Liver (tissue), 9 donors: Measurements from ENCODE around the gene PEMT. TPM values are rescaled to one million over a fixed set of nuclear protein-coding genes. Genes with fewer than 3 reads are reported as not detected.
A peak's percentile ranks its signal among the peaks of the same experiment; 100 is the strongest.

Source experiments
- DNase-seq: peaks from one replicate; pipeline ENCODE4 v3.0.0-alpha.2; 2017; ENCODE audit warnings: low spot score
- H3K27ac ChIP-seq, 2 donors: one replicate each; pipeline ENCODE4 v1.7.0; 2013; ENCODE audit warnings: inconsistent platforms in 2 of 2, low read length in 2 of 2, control low read depth in 1 of 2, low read depth in 1 of 2, mild to moderate bottlenecking in 1 of 2
- H3K27me3 ChIP-seq, 4 donors: one replicate each; pipeline versions ENCODE4 v1.6.1 to v1.7.0; 2013; ENCODE audit warnings: low read length in 3 of 4, inconsistent platforms in 1 of 4, mild to moderate bottlenecking in 1 of 4, moderate library complexity in 1 of 4; ENCODE audit not compliant: control insufficient read depth in 4 of 4, insufficient read depth in 4 of 4
- H3K36me3 ChIP-seq, 4 donors: one replicate each; pipeline versions ENCODE4 v1.6.1 to v1.7.0; 2013; ENCODE audit warnings: low read length in 3 of 4, mild to moderate bottlenecking in 3 of 4, low read depth in 1 of 4, moderate library complexity in 1 of 4; ENCODE audit not compliant: control insufficient read depth in 4 of 4, insufficient read depth in 3 of 4
- H3K4me1 ChIP-seq, 4 donors: one replicate each; pipeline versions ENCODE4 v1.6.1 to v1.7.0; 2013; ENCODE audit warnings: low read length in 3 of 4, mild to moderate bottlenecking in 3 of 4, moderate library complexity in 1 of 4; ENCODE audit not compliant: control insufficient read depth in 4 of 4, insufficient read depth in 4 of 4
- H3K4me3 ChIP-seq, 3 donors: one replicate each; pipeline versions ENCODE4 v1.6.1 to v1.7.0; 2013; ENCODE audit warnings: low read length in 3 of 3, control low read depth in 1 of 3, low read depth in 1 of 3, mild to moderate bottlenecking in 1 of 3
- H3K9ac ChIP-seq, 2 donors: one replicate each; pipeline ENCODE4 v1.7.0; 2013; ENCODE audit warnings: low read length in 2 of 2, mild to moderate bottlenecking in 2 of 2, moderate library complexity in 2 of 2, control low read depth in 1 of 2, low read depth in 1 of 2
- H3K9me3 ChIP-seq, 4 donors: one replicate each; pipeline versions ENCODE4 v1.6.1 to v1.7.0; 2013; ENCODE audit warnings: low read length in 3 of 4; ENCODE audit not compliant: control insufficient read depth in 4 of 4
- ATF3 ChIP-seq: IDR thresholded peaks from 2 replicates; pipeline ENCODE4 v1.6.1; 2016; ENCODE audit warnings: antibody characterized with exemption
- CTCF ChIP-seq: fragments of 150-350 bp; IDR thresholded peaks from 2 replicates; pipeline ENCODE4 v1.5.1; 2017; ENCODE audit warnings: improper control_type of control experiment, low read depth, low read length; ENCODE audit not compliant: missing input control
- EGR1 ChIP-seq, 2 donors: IDR thresholded peaks; 2 replicates each; pipeline ENCODE4 v1.6.1; 2016 to 2018; ENCODE audit warnings: antibody characterized with exemption in 2 of 2, low read depth in 2 of 2
- FOXA1 ChIP-seq: IDR thresholded peaks from 2 replicates; pipeline ENCODE4 v1.6.1; 2016; ENCODE audit warnings: antibody characterized with exemption
- FOXA2 ChIP-seq: IDR thresholded peaks from 2 replicates; pipeline ENCODE4 v1.6.1; 2016; ENCODE audit warnings: antibody characterized with exemption
- GABPA ChIP-seq, 2 donors: IDR thresholded peaks in 1 of 2; conservative IDR thresholded peaks in 1 of 2; 2 replicates each; pipeline ENCODE4 v1.6.1; 2016; ENCODE audit warnings: antibody characterized with exemption in 2 of 2, mild to moderate bottlenecking in 1 of 2, moderate library complexity in 1 of 2
- HNF4A ChIP-seq, 2 donors: conservative IDR thresholded peaks; 2 replicates each; pipeline ENCODE4 v1.6.1; 2016; ENCODE audit warnings: antibody characterized with exemption in 2 of 2, mild to moderate bottlenecking in 2 of 2
- HNF4G ChIP-seq: IDR thresholded peaks from 2 replicates; pipeline ENCODE4 v1.6.1; 2016; ENCODE audit warnings: antibody characterized with exemption
- JUND ChIP-seq, 2 donors: IDR thresholded peaks; 2 replicates each; pipeline ENCODE4 v1.6.1; 2016; ENCODE audit warnings: antibody characterized with exemption in 2 of 2
- MAX ChIP-seq: IDR thresholded peaks from 2 replicates; pipeline ENCODE4 v1.6.1; 2016; ENCODE audit warnings: antibody characterized with exemption
- NR2F2 ChIP-seq: IDR thresholded peaks from 2 replicates; pipeline ENCODE4 v1.6.1; 2016; ENCODE audit warnings: antibody characterized with exemption
- RAD21 ChIP-seq, 2 donors: IDR thresholded peaks; 2 replicates each; pipeline ENCODE4 v1.6.1; 2016; ENCODE audit warnings: antibody characterized with exemption in 2 of 2, mild to moderate bottlenecking in 2 of 2
- REST ChIP-seq: IDR thresholded peaks from 2 replicates; pipeline ENCODE4 v1.6.1; 2016; ENCODE audit warnings: antibody characterized with exemption, mild to moderate bottlenecking
- RXRA ChIP-seq, 2 donors: IDR thresholded peaks; 2 replicates each; pipeline ENCODE4 v1.6.1; 2017 to 2018; ENCODE audit warnings: antibody characterized with exemption in 2 of 2, mild to moderate bottlenecking in 1 of 2
- SP1 ChIP-seq: IDR thresholded peaks from 2 replicates; pipeline ENCODE4 v1.6.1; 2018; ENCODE audit warnings: antibody characterized with exemption, mild to moderate bottlenecking
- TAF1 ChIP-seq: conservative IDR thresholded peaks from 2 replicates; pipeline ENCODE4 v1.6.1; 2016; ENCODE audit warnings: antibody characterized with exemption, mild to moderate bottlenecking
- YY1 ChIP-seq: IDR thresholded peaks from 2 replicates; pipeline ENCODE4 v1.6.1; 2016; ENCODE audit warnings: antibody characterized with exemption, mild to moderate bottlenecking
- ZBTB33 ChIP-seq: IDR thresholded peaks from 2 replicates; pipeline ENCODE4 v1.6.1; 2016; ENCODE audit warnings: antibody characterized with exemption
- WGBS: extraction: QIAGEN DNeasy Blood & Tissue Kit; methylation state at CpG from one replicate; pipeline ENCODE4 v1.1.7; 2013; 5-methylcytosine and 5-hydroxymethylcytosine counted together
- polyA plus RNA-seq, 2 donors: library from polyadenylated mRNA; stranded (reverse) in 1 of 2; unstranded in 1 of 2; fragments of 200-250 nt in 1 of 2; fragments of >200 nt in 1 of 2; fragmentation: Nextera tagmentation in 1 of 2; extraction: Ambion mirVana in 1 of 2; gene quantifications; one replicate each; pipeline versions ENCODE4 v1.2.1 to v1.2.3, GENCODE V29; 2013 to 2015
- total RNA-seq, 2 donors: library from RNA; depleted of rRNA; stranded (reverse); fragments of >200 nt; gene quantifications; one replicate each; pipeline ENCODE4 v1.2.3, GENCODE V29; 2014
- donor health status: healthy.
- donor health status: healthy.
- donor health status: healthy.
- donor health status: healthy.
- donor health status: healthy.

The PEMT gene
- total and polyA plus RNA-seq, 4 donors, result 64.6 to 211 (median 184) TPM

- Histone ChIP-seq H3K4me3 (no peak overlapping the region), H3K9ac (no peak overlapping the region), H3K27ac (peak overlapping the region; percentile 3 to 32), H3K36me3 (peaks cover 0 to 3% (median 0%) of the 10 kb centered on the region in 4 donors), H3K4me1 (peaks cover 8 to 57% (median 38%) of the 10 kb centered on the region in 4 donors), H3K27me3 (no peaks in the 10 kb centered on the region), H3K9me3 (no peaks in the 10 kb centered on the region)
- 38% methylated on average over 9 of the region's 9 CpGs for WGBS
- TF ChIP-seq JUND (IDR thresholded peaks at IDR 0.05) (no peak), EGR1 (IDR thresholded peaks at IDR 0.05; ENCODE audit: low read depth in 2 of 2) (no peak), FOXA2 (no peak), NR2F2 (no peak), FOXA1 (no peak), RAD21 (IDR thresholded peaks at IDR 0.05) (peak in 1 of 2 donors; percentile 58), CTCF (no peak), ATF3 (no peak), ZBTB33 (no peak), HNF4A (conservative IDR thresholded peaks at IDR 0.05) (peak; percentile 74 to 82), REST (no peak), HNF4G (peak; percentile 57), MAX (no peak), RXRA (IDR thresholded peaks at IDR 0.05) (peak; percentile 82 to 88), GABPA (IDR thresholded peaks at IDR 0.05 in 1 of 2, conservative IDR thresholded peaks at IDR 0.05 in 1 of 2) (no peak), TAF1 (no peak), SP1 (peak; percentile 82), YY1 (no peak)
- DNase-seq, result no peak
Observed at GRCh38 chr17:17547210-17547764, 44.2 kb downstream of the PEMT start.
